Left lung (tissue), 10 donors: ENCODE data around the gene RXFP1. TPM values are rescaled to one million over a fixed set of nuclear protein-coding genes. Genes with fewer than 3 reads are reported as not detected.

Experiments
- ATAC-seq: fragments of 200-7000 bp; cut with Tn5 transposase; one replicate; pipeline ENCODE4 v1.9.1; 2020; ENCODE audit warnings: moderate library complexity
- DNase-seq, 4 donors: peaks; one replicate each; pipeline ENCODE4 v3.0.0-alpha.2; 2013 to 2020
- H3K27ac ChIP-seq, 2 donors: fragments of 200-600 bp; sonication (generic) in 1 of 2; one replicate each; pipeline versions ENCODE4 v1.5.0 to v1.8.0; 2020 to 2021
- H3K27me3 ChIP-seq, 2 donors: fragments of 200-600 bp; sonication (generic) in 1 of 2; one replicate each; pipeline versions ENCODE4 v1.5.0 to v1.8.0; 2020 to 2021
- H3K36me3 ChIP-seq, 2 donors: fragments of 200-600 bp; sonication (generic) in 1 of 2; one replicate each; pipeline versions ENCODE4 v1.5.0 to v1.8.0; 2020 to 2021
- H3K4me1 ChIP-seq, 2 donors: fragments of 200-600 bp; one replicate each; pipeline ENCODE4 v1.8.0; 2021
- H3K4me3 ChIP-seq, 2 donors: fragments of 200-600 bp; sonication (generic) in 1 of 2; one replicate each; pipeline versions ENCODE4 v1.5.0 to v1.8.0; 2020 to 2021; ENCODE audit warnings: mild to moderate bottlenecking in 1 of 2
- H3K9me3 ChIP-seq, 2 donors: fragments of 200-600 bp; sonication (generic) in 1 of 2; one replicate each; pipeline versions ENCODE4 v1.5.0 to v1.8.0; 2020 to 2021
- CTCF ChIP-seq, 2 donors: fragments of 200-600 bp; sonication (generic) in 1 of 2; IDR thresholded peaks; one replicate each; pipeline versions ENCODE4 v1.5.0 to v1.8.0; 2021; ENCODE audit warnings: antibody characterized with exemption in 2 of 2
- intact Hi-C, 2 donors: fragments of 100-400 bp; cut with DNase I; formaldehyde crosslinking; loops; one replicate each; pipeline versions ENCODE4 v1.11.2 to v1.14.2; 2022
- polyA plus RNA-seq, 6 donors: library from polyadenylated mRNA; unstranded; fragments of 120-200 nt; gene quantifications; one replicate each; pipeline ENCODE4 v1.2.1, GENCODE V29; 2013; ENCODE audit not compliant: insufficient read length in 6 of 6
- total RNA-seq, 2 donors: library from RNA; stranded (reverse); fragmentation: NEBNext Ultra II Directional; extraction: Animal tissue kit (Norgen Biotek cat#: 25700); gene quantifications; one replicate each; pipeline ENCODE4 v1.2.1, GENCODE V29; 2021
- donor health status: DM: no; HTN: yes; CAD: no.
- donor health status: DM: no; HTN: no; CAD: no.

RXFP1 gene
- total and polyA plus RNA-seq, 8 donors = 2.7 to 10.2 (median 7.4) TPM

GRCh38 chr4:158588777-158589176 is 67.1 kb downstream of the RXFP1 start:
- H3K36me3 ChIP-seq = no peaks in the 10 kb centered on the region
- no peaks in the 10 kb centered on the region for H3K4me1 ChIP-seq
- no peak overlapping the region for H3K27ac ChIP-seq
- H3K27me3 ChIP-seq = no peaks in the 10 kb centered on the region
- H3K9me3 ChIP-seq = no peaks in the 10 kb centered on the region
- H3K4me3 ChIP-seq = no peak overlapping the region
- DNase-seq = no peak
- no peak for ATAC-seq
- TF ChIP-seq CTCF (IDR thresholded peaks at IDR 0.05) = no peak
- intact Hi-C loops = no loop called here

- DNase-seq (no peak), ATAC-seq (no peak)
- Histone ChIP-seq H3K27me3 (no peaks in the 10 kb centered on the region), H3K4me3 (no peak overlapping the region), H3K36me3 (no peaks in the 10 kb centered on the region), H3K9me3 (no peaks in the 10 kb centered on the region), H3K27ac (no peak overlapping the region), H3K4me1 (no peaks in the 10 kb centered on the region)
- intact Hi-C loops = no loop called here
- TF ChIP-seq CTCF (IDR thresholded peaks at IDR 0.05) = no peak
Measured at GRCh38 chr4:158590306-158590705, 68.6 kb downstream of the RXFP1 start.

GRCh38 chr4:158590824-158591223 is 69.1 kb downstream of the RXFP1 start:
- ATAC-seq = no peak
- no peak for DNase-seq
- no peak for TF ChIP-seq CTCF (IDR thresholded peaks at IDR 0.05)
- Histone ChIP-seq H3K9me3 (no peaks in the 10 kb centered on the region), H3K27me3 (no peaks in the 10 kb centered on the region), H3K4me1 (no peaks in the 10 kb centered on the region), H3K4me3 (no peak overlapping the region), H3K36me3 (no peaks in the 10 kb centered on the region), H3K27ac (no peak overlapping the region)
- intact Hi-C loops = no loop called here

DNA sequence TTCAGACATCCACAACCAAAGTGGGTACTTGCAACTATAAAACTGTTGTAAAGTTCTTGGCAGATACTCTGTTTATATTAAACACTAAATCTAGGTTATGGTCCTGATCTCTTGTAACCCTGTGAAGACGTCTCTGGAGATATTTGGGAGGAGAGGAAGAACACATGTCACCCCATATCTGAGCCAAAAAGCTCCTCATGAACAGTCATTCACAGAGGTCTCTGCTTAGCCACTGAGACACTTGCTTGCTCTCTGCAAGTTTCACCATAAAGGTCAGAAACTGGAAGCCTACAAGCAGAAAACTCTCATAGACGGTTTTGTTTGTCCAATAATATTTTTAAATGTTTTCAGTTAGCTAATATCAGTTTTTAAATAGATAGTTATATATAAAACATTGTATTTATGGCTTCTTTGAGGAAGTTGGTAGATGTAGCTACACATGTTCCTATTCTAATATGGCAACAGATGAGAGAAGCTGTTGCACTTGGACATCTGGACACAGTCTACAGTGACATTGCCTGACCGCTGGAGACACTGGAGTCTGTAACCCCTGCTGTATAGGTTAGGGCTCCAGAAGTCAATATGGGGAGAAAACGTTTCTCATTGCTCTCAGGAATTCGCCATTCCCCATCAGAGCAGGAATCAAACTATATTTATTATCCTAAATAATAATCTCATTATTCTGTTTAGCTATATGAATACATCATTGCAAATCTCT is 76.4 kb downstream of the RXFP1 start:
- no peaks in the 10 kb centered on the region for H3K36me3 ChIP-seq
- H3K4me1 ChIP-seq = no peaks in the 10 kb centered on the region
- no peaks in the 10 kb centered on the region for H3K27me3 ChIP-seq
- intact Hi-C loops = no loop called here
- no peak for ATAC-seq
- H3K27ac ChIP-seq = no peak overlapping the region
- no peak for DNase-seq
- no peak overlapping the region for H3K4me3 ChIP-seq
- no peak for TF ChIP-seq CTCF (IDR thresholded peaks at IDR 0.05)
- no peaks in the 10 kb centered on the region for H3K9me3 ChIP-seq

DNA sequence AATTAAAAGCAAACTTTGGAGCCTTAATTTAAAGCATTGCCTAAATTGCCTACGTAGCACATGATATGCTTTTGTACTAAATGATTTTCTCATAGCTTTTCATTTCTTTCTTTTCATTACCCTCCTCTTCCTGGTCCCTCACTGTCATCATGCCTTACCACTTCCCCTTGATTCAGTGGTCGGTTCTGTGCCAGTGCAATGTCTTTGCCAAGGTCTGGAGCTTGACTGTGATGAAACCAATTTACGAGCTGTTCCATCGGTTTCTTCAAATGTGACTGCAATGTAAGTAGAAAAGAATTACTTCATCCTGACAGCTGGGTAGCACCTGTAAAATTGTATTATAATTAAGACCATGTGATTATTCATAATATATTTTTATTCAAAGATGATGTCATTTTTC is 77.5 kb downstream of the RXFP1 start:
- intact Hi-C loops = no loop called here
- no peaks in the 10 kb centered on the region for H3K9me3 ChIP-seq
- H3K4me3 ChIP-seq = no peak overlapping the region
- TF ChIP-seq CTCF (IDR thresholded peaks at IDR 0.05) = no peak
- ATAC-seq (no peak), DNase-seq (no peak)
- no peaks in the 10 kb centered on the region for H3K4me1 ChIP-seq
- H3K36me3 ChIP-seq = no peaks in the 10 kb centered on the region
- no peak overlapping the region for H3K27ac ChIP-seq
- no peaks in the 10 kb centered on the region for H3K27me3 ChIP-seq
